Measurements from ENCODE around the gene RFTN1.

Gene RFTN1

GRCh38 chr3:16484984-16485383, 28.5 kb downstream of the RFTN1 start:
- DNase-seq = no peak

GRCh38 chr3:16484216-16484615, 29.3 kb downstream of the RFTN1 start:
- no peak for DNase-seq

GRCh38 chr3:16482770-16483531, 30.5 kb downstream of the RFTN1 start:
- peak; percentile 46 to 67 for DNase-seq

- no peak for DNase-seq
Observed at GRCh38 chr3:16482194-16482769, 31.2 kb downstream of the RFTN1 start.

GRCh38 chr3:16481546-16481897, 32.0 kb downstream of the RFTN1 start:
- no peak for DNase-seq

- peak in 1 of 2 donors; percentile 49 for DNase-seq
Observed at GRCh38 chr3:16480861-16481545, 32.5 kb downstream of the RFTN1 start.

GRCh38 chr3:16478516-16478915, 35.0 kb downstream of the RFTN1 start:
- DNase-seq = no peak

- DNase-seq = no peak
Observed at GRCh38 chr3:16477521-16477920, 36.0 kb downstream of the RFTN1 start.

GRCh38 chr3:16477056-16477455, 36.4 kb downstream of the RFTN1 start:
- DNase-seq = no peak

GRCh38 chr3:16476636-16477035, 36.9 kb downstream of the RFTN1 start:
- DNase-seq = peak in 1 of 2 donors; percentile 28

GRCh38 chr3:16475766-16476165, 37.7 kb downstream of the RFTN1 start:
- DNase-seq = no peak

- DNase-seq = no peak
Observed at GRCh38 chr3:16474920-16475319, 38.6 kb downstream of the RFTN1 start.

- DNase-seq = no peak
Observed at GRCh38 chr3:16474216-16474615, 39.3 kb downstream of the RFTN1 start.

- no peak for DNase-seq
Observed at GRCh38 chr3:16472593-16472992, 40.9 kb downstream of the RFTN1 start.

GRCh38 chr3:16471897-16472296, 41.6 kb downstream of the RFTN1 start:
- no peak for DNase-seq

GRCh38 chr3:16470590-16470989, 42.9 kb downstream of the RFTN1 start:
- DNase-seq = no peak

- DNase-seq = peak; percentile 17 to 44
Observed at GRCh38 chr3:16468336-16469098, 45.0 kb downstream of the RFTN1 start.

- DNase-seq = no peak
Observed at GRCh38 chr3:16468002-16468335, 45.5 kb downstream of the RFTN1 start.

GRCh38 chr3:16467393-16467792, 46.1 kb downstream of the RFTN1 start:
- DNase-seq = peak; percentile 58 to 75

GRCh38 chr3:16466822-16467221, 46.7 kb downstream of the RFTN1 start:
- DNase-seq = no peak

- DNase-seq = no peak
Observed at GRCh38 chr3:16464511-16465148, 48.9 kb downstream of the RFTN1 start.

GRCh38 chr3:16463914-16464313, 49.6 kb downstream of the RFTN1 start:
- DNase-seq = no peak

GRCh38 chr3:16463119-16463518, 50.4 kb downstream of the RFTN1 start:
- no peak for DNase-seq

All from CD4-positive, alpha-beta T cell treated with Interleukin-4 for 1 hour (primary cell).